ENCODE results near the gene SPINT1.

Gene SPINT1

GRCh38 chr15:40881351-40881750 lies 37.5 kb downstream of the SPINT1 start:
- TF ChIP-seq CTCF (IDR thresholded peaks at IDR 0.05; ENCODE audit: insufficient read depth, missing control alignments): no peak
- FAIRE-seq (no peak), DNase-seq (ENCODE audit: insufficient read length, low spot score) (no peak)

GRCh38 chr15:40886586-40886985 lies 42.7 kb downstream of the SPINT1 start:
- FAIRE-seq (no peak), DNase-seq (ENCODE audit: insufficient read length, low spot score) (no peak)
- TF ChIP-seq CTCF (IDR thresholded peaks at IDR 0.05; ENCODE audit: insufficient read depth, missing control alignments): no peak

- no peak for FAIRE-seq
- no peak for DNase-seq (ENCODE audit: insufficient read length, low spot score)
- TF ChIP-seq CTCF (IDR thresholded peaks at IDR 0.05; ENCODE audit: insufficient read depth, missing control alignments): no peak
Observed at GRCh38 chr15:40889112-40889511, 45.3 kb downstream of the SPINT1 start.

GRCh38 chr15:40891138-40891537 lies 47.3 kb downstream of the SPINT1 start:
- FAIRE-seq (no peak), DNase-seq (ENCODE audit: insufficient read length, low spot score) (no peak)
- no peak for TF ChIP-seq CTCF (IDR thresholded peaks at IDR 0.05; ENCODE audit: insufficient read depth, missing control alignments)

- no peak for FAIRE-seq
- TF ChIP-seq CTCF (IDR thresholded peaks at IDR 0.05; ENCODE audit: insufficient read depth, missing control alignments): peak; percentile 55
- no peak for DNase-seq (ENCODE audit: insufficient read length, low spot score)
Observed at GRCh38 chr15:40891810-40892446, 48.1 kb downstream of the SPINT1 start.

GRCh38 chr15:40892447-40893012 lies 48.7 kb downstream of the SPINT1 start:
- TF ChIP-seq CTCF (IDR thresholded peaks at IDR 0.05; ENCODE audit: insufficient read depth, missing control alignments): no peak
- DNase-seq (ENCODE audit: insufficient read length, low spot score) (no peak), FAIRE-seq (no peak)

- no peak for TF ChIP-seq CTCF (IDR thresholded peaks at IDR 0.05; ENCODE audit: insufficient read depth, missing control alignments)
- FAIRE-seq: no peak
- no peak for DNase-seq (ENCODE audit: insufficient read length, low spot score)
Observed at GRCh38 chr15:40893019-40893670, 49.3 kb downstream of the SPINT1 start.

Measured in D721Med (cell line).